Right lobe of liver (tissue), 4 donors: ENCODE data around the gene ALDOB.

ENCODE experiments used
- POLR2A ChIP-seq: fragments of 450-650 bp; IDR thresholded peaks from one replicate; pipeline ENCODE4 v1.6.1; 2017; ENCODE audit warnings: antibody characterized with exemption, mild to moderate bottlenecking
- TF ChIP-seq, protein P1 (sequence below), 4 donors: fragments of 200-600 bp in 3 of 4; fragments of 450-650 bp in 1 of 4; IDR thresholded peaks; one replicate each; pipeline versions ENCODE4 v1.5.1 to v1.8.0; 2016 to 2022; ENCODE audit warnings: antibody characterized with exemption in 4 of 4, mild to moderate bottlenecking in 2 of 4
- donor health status: DM: no; HTN: no; CAD: no.
- donor health status: DM: no; HTN: no; CAD: no.
- donor health status: DM: no; HTN: yes; CAD: no.

DNA sequence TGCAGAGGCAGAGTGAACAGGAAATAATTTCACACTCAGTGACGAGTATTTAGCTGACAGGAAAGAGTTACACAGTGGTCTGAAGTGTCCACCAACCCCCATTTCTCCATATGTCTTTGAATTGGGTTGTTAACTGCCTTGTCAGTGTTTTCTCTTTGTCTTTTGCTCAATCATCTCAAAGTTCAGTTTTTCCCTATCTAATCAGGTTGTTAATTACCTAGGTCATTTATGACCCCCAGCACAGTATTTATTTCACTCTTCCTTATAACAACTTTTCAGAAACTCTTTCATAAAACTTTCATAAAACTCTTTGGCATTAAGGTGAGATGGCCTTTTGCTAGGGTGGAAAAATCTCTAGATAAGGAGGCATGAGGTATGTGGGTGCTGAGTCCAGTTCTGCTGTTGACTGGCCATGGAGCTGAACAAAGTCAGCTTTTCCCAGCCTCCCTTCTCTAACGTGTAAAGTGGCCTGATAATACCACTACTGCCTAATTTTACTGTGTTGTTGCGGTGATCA is 5.2 kb upstream of the ALDOB start:
- TF ChIP-seq, protein P1, sequence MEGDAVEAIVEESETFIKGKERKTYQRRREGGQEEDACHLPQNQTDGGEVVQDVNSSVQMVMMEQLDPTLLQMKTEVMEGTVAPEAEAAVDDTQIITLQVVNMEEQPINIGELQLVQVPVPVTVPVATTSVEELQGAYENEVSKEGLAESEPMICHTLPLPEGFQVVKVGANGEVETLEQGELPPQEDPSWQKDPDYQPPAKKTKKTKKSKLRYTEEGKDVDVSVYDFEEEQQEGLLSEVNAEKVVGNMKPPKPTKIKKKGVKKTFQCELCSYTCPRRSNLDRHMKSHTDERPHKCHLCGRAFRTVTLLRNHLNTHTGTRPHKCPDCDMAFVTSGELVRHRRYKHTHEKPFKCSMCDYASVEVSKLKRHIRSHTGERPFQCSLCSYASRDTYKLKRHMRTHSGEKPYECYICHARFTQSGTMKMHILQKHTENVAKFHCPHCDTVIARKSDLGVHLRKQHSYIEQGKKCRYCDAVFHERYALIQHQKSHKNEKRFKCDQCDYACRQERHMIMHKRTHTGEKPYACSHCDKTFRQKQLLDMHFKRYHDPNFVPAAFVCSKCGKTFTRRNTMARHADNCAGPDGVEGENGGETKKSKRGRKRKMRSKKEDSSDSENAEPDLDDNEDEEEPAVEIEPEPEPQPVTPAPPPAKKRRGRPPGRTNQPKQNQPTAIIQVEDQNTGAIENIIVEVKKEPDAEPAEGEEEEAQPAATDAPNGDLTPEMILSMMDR (IDR thresholded peaks at IDR 0.05) = no peak
- peak; percentile 63 for TF ChIP-seq POLR2A
